GM12872 (cell line): ENCODE measurements around the gene KIF4A.

Source experiments
- CTCF ChIP-seq: IDR thresholded peaks from 3 replicates; pipeline ENCODE4 v1.5.1; 2011; ENCODE audit warnings: low read depth, mild to moderate bottlenecking, low read length, moderate library complexity; ENCODE audit not compliant: insufficient read depth

The KIF4A gene

GRCh38 chrX:70422851-70423341, 133.0 kb downstream of the KIF4A start, which contains the start of gene GDPD2:
TSS of gene GDPD2 (plus strand) at chrX:70423314. CDS start at chrX:70424985, 1,671 bp downstream.
- TF ChIP-seq CTCF: 0 out of 3 replicates have a peak, but pooled peaks have one; percentile 12

- no peak for TF ChIP-seq CTCF
These were observed 134.2 kb downstream of the KIF4A start for GRCh38 chrX:70423936-70424675.

GRCh38 chrX:70424801-70425200, 134.9 kb downstream of the KIF4A start:
- TF ChIP-seq CTCF: no peak

- TF ChIP-seq CTCF: no peak
These were observed 136.7 kb downstream of the KIF4A start for GRCh38 chrX:70426286-70427278.

GRCh38 chrX:70427365-70427764, 137.5 kb downstream of the KIF4A start:
- TF ChIP-seq CTCF: no peak

- TF ChIP-seq CTCF: no peak
These were observed 139.9 kb downstream of the KIF4A start for GRCh38 chrX:70429759-70430158.
